GM06990 (cell line): ENCODE measurements around the gene L3MBTL4.

Experiments
- DNase-seq: peaks from one replicate; pipeline ENCODE4 v3.0.0-alpha.2; 2011; ENCODE audit not compliant: insufficient read length; ENCODE audit errors: extremely low read depth
- H3K27me3 ChIP-seq: replicated peaks from 2 replicates; pipeline ENCODE4 v1.6.0; 2011; ENCODE audit warnings: low read length; ENCODE audit not compliant: control insufficient read depth, insufficient read depth
- H3K36me3 ChIP-seq: 2 replicates; pipeline ENCODE4 v1.5.1; 2011; ENCODE audit warnings: low read length; ENCODE audit not compliant: control insufficient read depth, insufficient read depth
- H3K4me3 ChIP-seq: replicated peaks from 2 replicates; pipeline ENCODE4 v1.5.1; 2011; ENCODE audit warnings: low read depth, mild to moderate bottlenecking, control low read depth, low read length
- CTCF ChIP-seq: IDR thresholded peaks from 2 replicates; pipeline ENCODE4 v1.5.1; 2011; ENCODE audit warnings: low read length, control low read depth, mild to moderate bottlenecking, inconsistent platforms; ENCODE audit not compliant: insufficient read depth, poor library complexity, severe bottlenecking

The L3MBTL4 gene

GRCh38 chr18:5914951-5915350 is 499.8 kb downstream of the L3MBTL4 start:
- DNase-seq = no peak
- TF ChIP-seq CTCF = no peak
- H3K27me3 ChIP-seq = no peaks in the 10 kb centered on the region
- no peak overlapping the region for H3K4me3 ChIP-seq
- no peaks in the 10 kb centered on the region for H3K36me3 ChIP-seq

- no peak for DNase-seq
- no peak for TF ChIP-seq CTCF
- Histone ChIP-seq H3K27me3 (no peaks in the 10 kb centered on the region), H3K4me3 (no peak overlapping the region), H3K36me3 (no peaks in the 10 kb centered on the region)
Observed at GRCh38 chr18:5914016-5914415, 500.7 kb downstream of the L3MBTL4 start.

- TF ChIP-seq CTCF = no peak
- H3K36me3 ChIP-seq = no peaks in the 10 kb centered on the region
- no peak overlapping the region for H3K4me3 ChIP-seq
- no peak for DNase-seq
- H3K27me3 ChIP-seq = no peaks in the 10 kb centered on the region
Observed at GRCh38 chr18:5912566-5912965, 502.1 kb downstream of the L3MBTL4 start.

GRCh38 chr18:5909125-5909524 is 505.6 kb downstream of the L3MBTL4 start:
- H3K4me3 ChIP-seq = no peak overlapping the region
- TF ChIP-seq CTCF = no peak
- no peaks in the 10 kb centered on the region for H3K27me3 ChIP-seq
- H3K36me3 ChIP-seq = no peaks in the 10 kb centered on the region
- no peak for DNase-seq
